GM20431 (cell line): ENCODE measurements around the gene PTPRCAP.
"Not testable (repeated sequence)": the region's sequence is repeated elsewhere in the genome, so short reads cannot be mapped to it uniquely, and the experiment has no call there.

Experiments
- in situ Hi-C: fragments of 300-500 bp; cut with MseI, MboI; formaldehyde crosslinking; loops from one replicate; pipeline ENCODE4 v1.15.0; 2020; ENCODE audit warnings: low sequenced_read_pairs; ENCODE audit not compliant: unreplicated experiment

PTPRCAP gene

GRCh38 chr11:67412495-67413179 is 24.8 kb downstream of the PTPRCAP start:
- in situ Hi-C loops = no loop called here

- in situ Hi-C loops = no loop called here
These were observed 25.7 kb downstream of the PTPRCAP start for GRCh38 chr11:67411785-67412152.

- in situ Hi-C loops = no loop called here
These were observed 26.3 kb downstream of the PTPRCAP start for GRCh38 chr11:67410984-67411784.

- in situ Hi-C loops = no loop called here
These were observed 27.1 kb downstream of the PTPRCAP start for GRCh38 chr11:67410369-67410831.

- in situ Hi-C loops = no loop called here
These were observed 27.6 kb downstream of the PTPRCAP start for GRCh38 chr11:67409781-67410368.

GRCh38 chr11:67409261-67409666 is 28.2 kb downstream of the PTPRCAP start:
- in situ Hi-C loops = no loop called here

GRCh38 chr11:67408437-67409200 is 28.9 kb downstream of the PTPRCAP start:
- in situ Hi-C loops = no loop called here

GRCh38 chr11:67407688-67408163 is 29.8 kb downstream of the PTPRCAP start:
- in situ Hi-C loops = no loop called here

- in situ Hi-C loops = no loop called here
These were observed 30.4 kb downstream of the PTPRCAP start for GRCh38 chr11:67406969-67407687.

GRCh38 chr11:67406420-67406968 is 31.0 kb downstream of the PTPRCAP start:
- in situ Hi-C loops = no loop called here

- in situ Hi-C loops = no loop called here
These were observed 31.7 kb downstream of the PTPRCAP start for GRCh38 chr11:67405688-67406339.

- in situ Hi-C loops = no loop called here
These were observed 32.3 kb downstream of the PTPRCAP start for GRCh38 chr11:67405196-67405567.

- in situ Hi-C loops = no loop called here
These were observed 32.8 kb downstream of the PTPRCAP start for GRCh38 chr11:67404515-67405195.

- in situ Hi-C loops = not testable (repeated sequence)
These were observed 34.4 kb downstream of the PTPRCAP start for GRCh38 chr11:67403085-67403484.

GRCh38 chr11:67402192-67402839 is 35.2 kb downstream of the PTPRCAP start:
- in situ Hi-C loops = not testable (repeated sequence)

- in situ Hi-C loops = no loop called here
These were observed 35.8 kb downstream of the PTPRCAP start, which contains the start of gene PPP1CA for GRCh38 chr11:67401495-67402191. TSS of gene PPP1CA (minus strand) at chr11:67401858. CDS start at chr11:67401782, 76 bp downstream.

GRCh38 chr11:67400942-67401494 is 36.5 kb downstream of the PTPRCAP start:
- in situ Hi-C loops = no loop called here
